Activated CD4-positive, alpha-beta T cell treated with anti-CD3 and anti-CD28 coated beads for 48 hours (primary cell): ENCODE data around the gene C16orf96.
"Not testable (repeated sequence)": the region's sequence is repeated elsewhere in the genome, so short reads cannot be mapped to it uniquely, and the experiment has no call there.

Experiments
- DNase-seq: peaks from one replicate; pipeline ENCODE4 v3.0.0-alpha.2; 2020

The C16orf96 gene

GRCh38 chr16:4570086-4570485 lies 13.9 kb downstream of the C16orf96 start:
- no peak for DNase-seq

GRCh38 chr16:4570688-4571321 lies 14.7 kb downstream of the C16orf96 start:
- no peak for DNase-seq

GRCh38 chr16:4572715-4573114 lies 16.6 kb downstream of the C16orf96 start:
- DNase-seq = no peak

GRCh38 chr16:4573926-4574325 lies 17.8 kb downstream of the C16orf96 start:
- not testable (repeated sequence) for DNase-seq

DNA sequence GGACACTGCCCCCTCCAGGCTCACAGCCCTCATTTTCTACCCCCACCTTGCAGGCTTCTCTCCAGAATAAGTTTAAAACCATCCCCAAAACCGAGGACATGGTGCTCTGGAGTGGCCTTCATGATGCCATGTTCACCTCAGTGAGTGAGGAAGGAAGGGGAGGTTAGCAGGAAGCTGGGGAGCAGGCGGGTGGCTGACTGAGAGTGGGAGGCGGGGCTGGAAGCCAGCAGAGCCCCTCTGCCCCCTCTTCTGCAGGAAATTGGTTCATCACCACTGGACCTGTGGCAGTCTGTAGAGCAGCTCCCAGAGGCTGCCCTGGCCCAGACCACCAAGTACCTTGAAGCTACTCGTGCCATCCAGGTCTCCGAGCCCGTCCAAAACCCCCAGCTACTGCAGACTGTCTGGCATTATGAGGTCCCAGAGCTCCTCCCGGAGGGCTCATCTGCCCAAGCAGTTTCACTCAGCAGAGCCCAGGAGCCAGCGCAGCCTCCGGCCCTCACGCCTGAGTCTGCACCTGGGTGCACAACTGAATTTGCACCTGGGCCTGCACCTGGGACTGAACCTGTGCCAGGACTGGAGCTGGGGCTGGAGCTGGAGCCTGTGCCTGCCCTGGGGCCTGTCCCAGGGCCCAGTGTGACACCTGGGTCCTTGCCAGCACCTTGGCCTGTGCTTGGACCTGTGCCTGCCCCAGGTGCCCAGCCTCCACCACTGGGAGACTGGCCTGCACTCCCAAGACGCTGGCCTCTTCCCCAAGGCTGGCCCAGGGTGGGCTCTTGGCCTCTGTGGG lies 19.0 kb downstream of the C16orf96 start:
- DNase-seq = no peak

DNA sequence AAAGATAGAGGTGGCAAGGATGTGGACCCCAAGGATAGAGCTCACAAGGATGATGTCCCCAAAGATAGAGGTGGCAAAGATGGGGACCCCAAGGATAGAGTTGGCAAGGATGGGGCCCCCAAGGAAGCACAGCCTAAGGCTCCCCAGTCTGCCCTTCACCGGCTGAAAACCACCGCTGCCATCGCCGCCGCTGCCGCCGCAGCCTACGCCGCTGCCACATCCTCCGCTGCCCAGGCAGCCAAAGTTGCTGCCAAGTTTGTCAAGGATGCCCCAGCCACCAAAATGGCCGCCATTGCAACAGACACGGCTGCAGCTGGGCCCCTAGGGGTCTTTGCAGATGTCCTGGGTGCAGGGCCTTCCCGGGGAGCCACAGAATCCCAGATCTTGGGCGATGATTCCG lies 19.9 kb downstream of the C16orf96 start:
- DNase-seq = no peak

DNA sequence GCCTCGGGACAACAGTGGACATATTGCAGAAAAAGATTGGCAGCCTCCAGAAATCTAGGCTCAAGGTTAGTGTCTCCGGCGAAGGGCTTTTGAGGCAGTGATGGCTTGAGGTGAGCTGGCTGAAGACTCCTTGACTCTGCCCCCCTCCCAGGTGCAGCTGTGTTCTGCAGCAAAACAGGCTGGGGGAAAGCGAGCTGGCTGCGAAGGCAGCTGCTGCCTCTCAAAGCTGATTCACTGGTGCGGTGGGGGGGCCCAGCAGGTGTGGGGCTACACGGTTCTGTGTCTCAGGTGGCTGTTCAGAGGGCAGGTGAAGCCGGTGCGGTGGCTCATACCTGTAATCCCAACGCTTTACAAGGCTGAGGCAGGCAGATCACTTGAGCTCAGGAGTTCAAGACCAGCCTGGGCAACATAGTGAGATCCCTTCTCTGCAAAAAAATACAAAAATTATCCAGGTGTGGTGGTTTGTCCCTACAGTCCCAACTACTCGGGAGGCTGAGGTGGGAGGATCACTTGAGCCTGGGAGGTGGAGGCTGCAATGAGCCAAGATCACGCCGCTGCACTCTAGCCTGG lies 22.9 kb downstream of the C16orf96 start:
- no peak for DNase-seq

GRCh38 chr16:4580250-4580649 lies 24.1 kb downstream of the C16orf96 start:
- no peak for DNase-seq

DNA sequence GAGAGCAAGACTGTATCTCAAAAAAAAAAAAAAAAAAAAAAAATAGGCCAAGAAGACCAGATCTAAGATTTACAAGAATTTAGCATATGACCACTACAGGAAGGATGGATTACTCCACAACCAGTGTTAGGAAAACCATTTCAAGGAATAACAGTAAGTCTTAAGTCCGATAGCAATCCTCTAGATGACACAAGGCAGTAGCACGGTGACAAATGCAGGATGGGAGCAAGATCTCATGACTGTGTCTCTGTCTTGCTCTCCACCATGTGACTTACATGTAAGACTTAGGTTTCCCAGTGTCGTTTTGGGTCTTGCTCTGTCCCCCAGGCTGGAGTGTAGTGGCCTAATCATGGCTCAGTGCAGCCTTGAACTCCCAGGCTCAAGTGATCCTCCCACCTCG lies 27.8 kb downstream of the C16orf96 start:
- no peak for DNase-seq

GRCh38 chr16:4586291-4586690 lies 30.2 kb downstream of the C16orf96 start:
- DNase-seq = no peak

GRCh38 chr16:4588386-4588785 lies 32.2 kb downstream of the C16orf96 start:
- no peak for DNase-seq

DNA sequence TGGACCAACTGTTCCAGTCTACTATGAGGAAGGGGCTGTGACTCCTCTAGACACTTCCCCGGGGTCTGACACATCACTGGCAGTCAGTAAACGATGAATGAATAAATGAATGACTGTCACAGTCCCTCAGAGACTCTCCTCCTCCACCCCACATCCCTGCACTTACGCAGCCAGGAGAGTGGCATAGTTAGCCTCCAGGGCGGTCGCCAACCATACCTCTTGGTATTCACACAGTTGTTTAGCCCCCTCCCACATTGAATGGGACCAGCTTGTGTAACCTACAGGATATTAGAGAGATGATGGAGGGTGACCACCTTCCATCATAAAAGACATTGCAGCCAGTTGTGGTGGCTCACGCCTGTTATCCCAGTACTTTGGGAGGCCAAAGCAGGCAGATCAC lies 32.8 kb downstream of the C16orf96 start:
- no peak for DNase-seq

DNA sequence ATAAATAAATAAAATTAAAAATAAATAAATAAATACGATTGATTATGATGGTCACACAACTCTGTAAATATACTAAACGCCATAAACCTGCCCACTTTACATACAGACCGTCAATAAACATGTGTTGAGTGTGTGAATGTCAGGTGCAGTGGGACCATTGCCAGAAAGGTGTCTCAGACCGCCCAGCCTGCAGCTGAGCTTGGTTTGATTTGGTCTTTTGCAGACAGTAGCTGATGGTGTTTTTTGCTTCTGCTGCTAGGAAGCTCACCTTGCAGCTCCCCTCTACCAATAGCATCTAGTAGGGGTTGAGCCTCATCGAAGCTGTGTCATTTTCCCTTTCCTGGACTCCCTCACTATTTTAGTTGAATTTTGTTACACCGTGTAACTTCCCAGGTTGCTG lies 35.1 kb downstream of the C16orf96 start:
- DNase-seq = no peak

DNA sequence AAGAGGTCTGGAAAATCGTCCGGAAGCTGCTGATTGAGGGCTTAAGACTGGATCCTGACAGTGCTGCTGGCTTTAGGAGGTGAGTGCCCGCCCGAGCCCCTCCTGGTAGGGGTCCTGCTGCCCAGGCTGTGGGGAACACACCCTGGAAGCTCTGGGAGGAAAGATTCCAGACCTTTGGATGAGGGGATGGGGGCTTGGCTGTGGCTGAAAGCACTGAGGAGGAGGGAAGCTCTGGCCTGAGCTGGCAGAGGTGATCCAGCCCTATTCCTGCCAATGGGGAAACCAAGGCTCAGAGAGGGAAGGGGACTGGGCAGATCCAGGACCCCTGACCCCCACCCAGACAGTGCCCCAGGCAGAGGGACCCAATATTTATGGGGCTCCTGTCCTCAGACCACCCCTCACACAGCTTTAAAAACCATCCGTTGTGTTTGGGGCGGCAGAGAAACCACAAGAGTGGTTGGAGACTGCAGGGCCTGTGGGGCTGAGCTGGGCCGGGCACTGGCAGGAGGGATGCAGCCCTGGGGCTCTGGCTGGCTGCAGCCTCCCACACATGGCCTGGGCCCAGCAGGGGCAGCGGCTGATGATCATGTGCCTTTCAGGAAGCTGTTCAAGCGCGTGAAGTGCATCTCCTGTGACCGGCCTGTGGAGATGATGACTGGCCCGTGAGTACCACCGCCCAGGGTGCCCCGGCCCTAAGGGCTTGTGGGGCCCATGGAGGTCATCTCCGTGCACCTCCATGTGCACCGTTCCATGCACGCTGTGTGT lies 35.7 kb downstream of the C16orf96 start:
- no peak for DNase-seq

DNA sequence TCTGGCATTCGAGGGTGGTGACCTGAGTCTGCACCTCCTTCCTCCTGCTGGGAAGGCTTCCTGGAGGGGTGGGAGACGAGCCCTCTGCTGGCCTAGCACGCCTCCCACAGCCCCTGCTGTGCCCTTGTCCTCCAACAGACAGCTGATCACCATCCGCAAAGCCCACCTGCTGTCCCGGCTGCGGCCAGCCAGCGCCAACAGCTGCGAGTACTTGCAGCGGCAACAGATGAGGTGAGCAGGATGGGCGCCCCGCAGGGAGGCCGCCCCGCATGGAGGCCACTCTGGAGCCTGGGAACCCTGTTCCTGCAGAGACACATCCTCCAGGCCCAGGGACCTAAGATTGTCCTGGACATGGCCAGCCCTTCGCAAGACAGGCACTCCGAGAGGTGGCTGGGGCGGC lies 36.9 kb downstream of the C16orf96 start:
- DNase-seq = no peak

- DNase-seq = no peak
Observed at GRCh38 chr16:4594433-4595410, 38.6 kb downstream of the C16orf96 start.

DNA sequence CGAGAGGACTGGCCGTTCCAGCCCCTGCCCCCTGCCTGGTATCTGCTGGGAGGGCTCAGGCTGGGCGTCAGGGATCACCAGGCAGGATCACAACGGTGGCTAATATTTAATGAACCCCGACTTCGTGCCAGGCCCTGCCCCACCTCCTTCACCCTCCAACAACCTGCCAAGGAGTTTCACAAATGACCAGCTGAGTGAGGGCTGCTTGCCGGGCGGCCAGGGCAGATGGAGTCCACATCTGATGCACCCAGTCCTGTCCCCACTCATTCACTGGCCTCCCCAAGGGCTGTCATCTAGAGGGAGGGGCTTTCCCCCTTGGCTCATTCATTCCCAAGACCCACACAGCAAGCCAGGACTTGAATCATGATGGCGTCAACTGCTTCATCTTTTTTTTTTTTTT lies 41.0 kb downstream of the C16orf96 start:
- no peak for DNase-seq

GRCh38 chr16:4599037-4599436 lies 42.9 kb downstream of the C16orf96 start:
- no peak for DNase-seq

GRCh38 chr16:4599545-4599944 lies 43.4 kb downstream of the C16orf96 start:
- DNase-seq = no peak

GRCh38 chr16:4601036-4601863 lies 45.1 kb downstream of the C16orf96 start:
- no peak for DNase-seq

DNA sequence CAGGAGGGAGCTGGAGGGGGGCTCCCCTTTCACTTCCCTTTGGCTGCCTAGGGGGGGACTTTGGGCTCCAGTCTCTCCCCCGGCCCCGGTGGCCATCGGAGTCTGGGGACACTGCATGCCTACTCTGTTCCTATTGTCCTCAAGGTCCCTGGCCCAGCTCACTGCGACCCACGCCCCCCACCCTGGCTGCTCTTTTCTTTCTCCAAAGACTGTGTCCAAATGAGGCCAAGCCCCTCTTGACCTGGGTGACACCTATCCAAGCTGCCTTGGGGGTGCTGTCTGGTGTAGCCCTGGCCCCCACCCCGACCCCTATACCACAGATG lies 45.7 kb downstream of the C16orf96 start:
- no peak for DNase-seq

- DNase-seq = no peak
Observed at GRCh38 chr16:4602331-4602730, 46.2 kb downstream of the C16orf96 start.
